ENCODE data around the gene TM4SF4. TPM values are rescaled to one million over a fixed set of nuclear protein-coding genes. Genes with fewer than 3 reads are reported as not detected.

The TM4SF4 gene
- polyA plus RNA-seq (0.30 TPM in 1 of 2 replicates, not detected in the other), polyA minus RNA-seq (not detected in 2 replicates)

- Histone ChIP-seq H3K79me2 (replicated peaks; ENCODE audit: insufficient read depth, low read length) (no peaks in the 10 kb centered on the region), H3K27me3 (ENCODE audit: insufficient read depth, low read depth, low read length) (no peaks in the 10 kb centered on the region), H4K20me1 (ENCODE audit: insufficient read depth) (no peaks in the 10 kb centered on the region), H2AFZ (ENCODE audit: low read depth, low read length) (no peak within 1 kb of the TSS), H3K4me2 (ENCODE audit: low read length) (no peak within 1 kb of the TSS), H3K9me3 (ENCODE audit: low read length) (no peaks in the 10 kb centered on the region), H3K9ac (ENCODE audit: low read length) (no peak within 1 kb of the TSS), H3F3A (ENCODE audit: insufficient read depth, low read length, poor library complexity, severe bottlenecking) (no peaks in the 10 kb centered on the region), H3K36me3 (ENCODE audit: insufficient read depth, low read length) (no peaks in the 10 kb centered on the region), H3K27ac (ENCODE audit: low read length) (no peak within 1 kb of the TSS), H3K4me3 (ENCODE audit: low read length) (no peak within 1 kb of the TSS), H3K9me2 (ENCODE audit: insufficient read depth, low read length) (no peaks in the 10 kb centered on the region)
- TF ChIP-seq POLR2AphosphoS5 (IDR thresholded peaks at IDR 0.05), result no peak
- TF ChIP-seq EZH2 (IDR thresholded peaks at IDR 0.05; ENCODE audit: borderline replicate concordance, insufficient read depth, low read length, poor library complexity, severe bottlenecking), result no peak
- TF ChIP-seq CTCF (IDR thresholded peaks at IDR 0.05; ENCODE audit: poor library complexity, severe bottlenecking), result no peak
- TF ChIP-seq REST (IDR thresholded peaks at IDR 0.05; ENCODE audit: borderline replicate concordance), result no peak
- TF ChIP-seq RAD21 (conservative IDR thresholded peaks at IDR 0.05), result no peak
- TF ChIP-seq SMC3 (conservative IDR thresholded peaks at IDR 0.05; ENCODE audit: poor library complexity), result no peak
- TF ChIP-seq EP300 (conservative IDR thresholded peaks at IDR 0.05; ENCODE audit: poor library complexity, severe bottlenecking), result no peak
- TF ChIP-seq MXI1 (conservative IDR thresholded peaks at IDR 0.05; ENCODE audit: poor library complexity, severe bottlenecking), result no peak
These were observed at the start of gene TM4SF4 for GRCh38 chr3:149474250-149474817. TSS of gene TM4SF4 (plus strand) at chr3:149474697. CDS start at chr3:149474878, 181 bp downstream.

- Histone ChIP-seq H3K4me3 (ENCODE audit: low read length) (no peak overlapping the region), H3K9me2 (ENCODE audit: insufficient read depth, low read length) (no peaks in the 10 kb centered on the region), H3K4me2 (ENCODE audit: low read length) (no peak overlapping the region), H4K20me1 (ENCODE audit: insufficient read depth) (no peaks in the 10 kb centered on the region), H2AFZ (ENCODE audit: low read depth, low read length) (no peak overlapping the region), H3K79me2 (replicated peaks; ENCODE audit: insufficient read depth, low read length) (no peaks in the 10 kb centered on the region), H3K9me3 (ENCODE audit: low read length) (no peaks in the 10 kb centered on the region), H3K27ac (ENCODE audit: low read length) (no peak overlapping the region), H3K9ac (ENCODE audit: low read length) (no peak overlapping the region), H3K27me3 (ENCODE audit: insufficient read depth, low read depth, low read length) (no peaks in the 10 kb centered on the region), H3K36me3 (ENCODE audit: insufficient read depth, low read length) (no peaks in the 10 kb centered on the region), H3F3A (ENCODE audit: insufficient read depth, low read length, poor library complexity, severe bottlenecking) (no peaks in the 10 kb centered on the region)
- TF ChIP-seq RAD21 (conservative IDR thresholded peaks at IDR 0.05) (no peak), EZH2 (IDR thresholded peaks at IDR 0.05; ENCODE audit: borderline replicate concordance, insufficient read depth, low read length, poor library complexity, severe bottlenecking) (no peak), REST (IDR thresholded peaks at IDR 0.05; ENCODE audit: borderline replicate concordance) (no peak), TAF1 (IDR thresholded peaks at IDR 0.05; ENCODE audit: low read depth) (no peak), SMC3 (conservative IDR thresholded peaks at IDR 0.05; ENCODE audit: poor library complexity) (no peak), POLR2AphosphoS5 (IDR thresholded peaks at IDR 0.05) (no peak), EP300 (conservative IDR thresholded peaks at IDR 0.05; ENCODE audit: poor library complexity, severe bottlenecking) (no peak), MXI1 (conservative IDR thresholded peaks at IDR 0.05; ENCODE audit: poor library complexity, severe bottlenecking) (no peak), CTCF (IDR thresholded peaks at IDR 0.05; ENCODE audit: poor library complexity, severe bottlenecking) (no peak)
These were observed 49.6 kb upstream of the TM4SF4 start for GRCh38 chr3:149424918-149425317.

Data from neural cell (in vitro differentiated cells).